Right lung (tissue), 5 donors: ENCODE results near the gene PHIP. TPM values are rescaled to one million over a fixed set of nuclear protein-coding genes. Genes with fewer than 3 reads are reported as not detected.

Source experiments
- DNase-seq, 2 donors: peaks; one replicate each; pipeline ENCODE4 v3.0.0-alpha.2; 2013
- polyA plus RNA-seq, 5 donors: library from polyadenylated mRNA; unstranded; fragments of 120-200 nt; gene quantifications; one replicate each; pipeline versions ENCODE4 v1.2.1 to v1.2.3, GENCODE V29; 2013; ENCODE audit warnings: inconsistent platforms in 1 of 5, low replicate concordance in 1 of 5; ENCODE audit not compliant: insufficient read length in 5 of 5, insufficient read depth in 1 of 5

The PHIP gene
- polyA plus RNA-seq, 5 donors = 39.4 to 82.9 (median 73.1) TPM

GRCh38 chr6:79071547-79071946 is 6.5 kb downstream of the PHIP start:
- no peak for DNase-seq

DNA sequence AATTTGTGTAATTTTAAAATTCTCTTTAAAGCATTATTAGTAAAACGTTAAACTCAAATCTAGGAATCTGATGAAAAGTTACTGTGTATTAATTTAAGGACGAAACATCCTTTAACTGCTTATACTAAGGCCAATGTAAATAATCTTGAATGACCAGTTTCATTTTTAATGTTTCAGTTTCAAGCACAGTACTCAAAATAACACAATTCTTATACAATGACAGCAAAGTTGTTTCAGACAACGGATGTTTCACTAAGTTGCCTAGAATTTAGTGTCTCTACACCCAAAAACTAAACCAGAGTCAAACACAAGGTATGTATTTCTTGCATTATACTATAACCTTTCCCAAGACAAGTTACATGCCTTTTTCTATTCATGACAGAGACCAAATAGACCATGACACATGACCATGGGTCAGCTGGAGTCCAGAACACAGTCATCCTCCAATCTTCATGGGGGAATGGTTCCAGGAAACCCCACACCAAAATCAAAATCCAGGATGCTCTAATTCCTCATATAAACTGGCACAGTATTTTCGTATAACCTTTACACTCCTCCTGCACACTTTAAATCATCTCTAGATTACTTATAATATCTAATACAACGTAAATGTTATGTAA is 7.7 kb downstream of the PHIP start:
- DNase-seq = no peak

DNA sequence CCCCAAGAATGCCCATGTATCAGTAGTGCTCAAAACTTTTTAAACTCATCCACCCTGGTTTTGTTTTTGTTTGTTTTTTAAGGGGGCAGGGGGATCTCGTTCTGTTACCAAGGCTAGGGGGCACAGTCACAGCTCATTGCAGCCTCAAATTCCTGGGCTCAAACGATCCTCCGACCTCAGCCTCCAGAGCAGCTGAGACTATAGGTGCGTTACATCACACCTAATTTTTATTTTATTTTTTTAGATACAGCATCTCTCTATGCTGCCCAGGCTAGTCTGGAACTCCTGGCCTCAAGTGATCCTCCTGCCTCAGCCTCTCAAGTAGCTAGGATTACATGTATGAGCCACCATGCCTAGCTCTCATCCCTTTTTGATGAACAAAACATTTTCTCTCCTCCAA is 11.2 kb downstream of the PHIP start:
- DNase-seq = no peak

GRCh38 chr6:79066330-79066729 is 11.7 kb downstream of the PHIP start:
- DNase-seq = no peak

GRCh38 chr6:79065232-79065631 is 12.8 kb downstream of the PHIP start:
- DNase-seq = no peak

DNA sequence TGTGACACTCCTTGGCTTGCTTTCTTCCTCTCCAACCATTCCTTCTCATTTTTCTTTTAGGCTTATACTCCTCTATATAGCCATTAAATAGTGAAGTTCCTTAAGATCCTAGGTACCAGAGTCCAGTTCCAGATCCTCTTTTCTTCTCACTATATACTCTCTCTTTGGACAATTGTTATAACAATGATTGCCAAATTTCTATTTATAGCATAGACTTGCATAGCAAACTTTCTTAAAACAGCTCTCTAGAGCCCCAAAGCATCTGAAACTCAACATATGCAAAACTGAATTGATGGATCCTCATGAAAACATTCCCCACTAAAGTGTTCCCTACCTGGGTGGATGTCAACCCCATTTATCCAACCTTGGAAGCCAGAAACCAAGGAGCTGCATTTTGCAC is 13.4 kb downstream of the PHIP start:
- DNase-seq = no peak

DNA sequence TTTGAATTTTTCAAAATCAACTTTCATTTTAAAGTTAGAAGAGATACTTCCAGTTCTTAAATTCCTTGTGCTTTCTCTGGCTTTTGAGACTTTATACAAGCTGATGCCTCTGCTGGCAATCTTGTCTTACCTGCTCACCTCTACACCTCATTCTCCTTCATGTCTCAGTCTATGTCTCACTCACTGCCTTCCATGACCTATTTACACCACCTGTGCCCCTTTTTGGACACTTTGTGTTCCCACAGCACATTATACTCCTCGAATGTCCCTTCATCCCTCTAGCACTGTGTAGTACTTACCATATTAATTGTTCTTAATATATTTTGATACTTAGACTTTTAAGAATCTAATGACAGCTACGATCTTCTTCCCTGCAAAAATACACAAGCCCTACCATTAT is 15.3 kb downstream of the PHIP start:
- DNase-seq = no peak

GRCh38 chr6:79057746-79058145 is 20.3 kb downstream of the PHIP start:
- no peak for DNase-seq

GRCh38 chr6:79056226-79056625 is 21.8 kb downstream of the PHIP start:
- no peak for DNase-seq

DNA sequence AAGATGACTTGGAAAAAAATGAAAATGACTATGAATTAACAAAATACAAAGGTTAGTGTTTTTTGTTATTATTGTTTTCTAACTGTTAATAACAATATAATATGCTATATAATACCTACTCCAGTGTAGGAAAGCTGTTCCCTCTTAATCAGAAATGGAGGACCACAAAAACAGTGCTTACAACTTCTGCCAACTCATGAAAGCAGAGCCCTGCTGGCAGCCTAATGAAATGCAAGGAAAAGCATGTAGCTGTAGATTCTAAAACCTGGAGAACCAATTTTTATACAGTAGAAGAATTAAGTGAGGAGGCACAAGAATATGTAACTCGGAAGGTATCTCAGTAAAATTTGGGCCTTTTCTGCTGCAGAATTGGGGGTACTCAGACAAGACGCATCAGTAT is 29.4 kb downstream of the PHIP start:
- no peak for DNase-seq

- no peak for DNase-seq
Measured at GRCh38 chr6:79047072-79047471, 31.0 kb downstream of the PHIP start.

GRCh38 chr6:79045966-79046365 is 32.1 kb downstream of the PHIP start:
- no peak for DNase-seq

DNA sequence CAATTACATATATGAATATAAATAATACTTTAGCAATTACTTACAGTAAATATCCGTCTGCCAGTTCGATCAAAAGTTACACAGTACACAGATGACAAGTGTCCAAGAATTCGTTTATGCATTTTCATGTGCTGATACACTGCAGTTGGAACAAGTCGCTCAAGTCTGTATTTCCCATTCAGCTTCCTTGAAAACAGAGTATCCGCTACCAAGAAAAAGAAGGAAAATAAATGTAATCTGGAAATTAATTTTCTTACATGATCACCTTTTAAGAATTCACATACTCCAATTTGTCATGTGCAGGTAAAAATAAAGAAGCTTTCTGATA is 35.3 kb downstream of the PHIP start:
- no peak for DNase-seq

GRCh38 chr6:79042088-79042798 is 35.8 kb downstream of the PHIP start:
- no peak for DNase-seq

- no peak for DNase-seq
Measured at GRCh38 chr6:79040083-79040482, 38.0 kb downstream of the PHIP start.

GRCh38 chr6:79038061-79038460 is 40.0 kb downstream of the PHIP start:
- DNase-seq = no peak

GRCh38 chr6:79034865-79035264 is 43.2 kb downstream of the PHIP start:
- DNase-seq = no peak

GRCh38 chr6:79033279-79033678 is 44.8 kb downstream of the PHIP start:
- no peak for DNase-seq

DNA sequence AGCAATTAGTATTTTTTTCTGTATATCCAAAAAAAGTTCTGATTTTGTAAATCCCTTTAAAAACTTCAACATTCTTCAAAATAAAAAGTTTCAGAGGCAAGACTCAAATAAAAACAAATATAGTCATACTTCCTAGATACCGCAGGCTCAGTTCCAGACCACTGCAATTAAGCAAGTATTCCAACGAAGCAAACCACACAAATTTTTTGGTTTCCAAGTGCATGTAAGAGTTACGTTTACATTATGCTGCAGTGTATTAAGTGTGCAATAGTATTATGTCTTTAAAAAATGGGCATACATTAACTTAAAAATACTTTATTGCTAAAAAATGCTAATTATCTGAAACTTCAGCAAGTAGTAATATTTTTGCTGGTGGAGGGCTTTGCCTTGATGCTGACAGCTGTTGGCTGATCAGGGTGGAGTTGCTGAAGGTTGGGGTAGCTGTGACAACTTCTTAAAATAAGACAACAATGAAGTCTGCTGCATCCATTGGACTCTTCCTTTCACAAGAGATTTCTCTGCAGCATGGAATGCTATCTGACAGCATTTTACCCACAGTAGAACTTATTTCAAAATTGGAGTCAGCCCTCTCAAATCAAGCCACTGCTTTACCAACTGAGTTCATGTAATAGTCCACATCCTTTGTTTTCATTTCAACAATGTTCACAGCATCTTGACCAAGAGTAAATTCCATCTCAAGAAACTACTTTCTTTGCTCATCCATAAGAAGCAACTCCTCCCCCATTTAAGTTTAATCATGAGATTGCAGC is 46.0 kb downstream of the PHIP start:
- no peak for DNase-seq

- no peak for DNase-seq
Measured at GRCh38 chr6:79030511-79030910, 47.5 kb downstream of the PHIP start.

GRCh38 chr6:79030023-79030422 is 48.0 kb downstream of the PHIP start:
- DNase-seq = no peak

- DNase-seq = no peak
Measured at GRCh38 chr6:79028641-79029314, 49.3 kb downstream of the PHIP start.

- DNase-seq = no peak
Measured at GRCh38 chr6:79011940-79012339, 66.1 kb downstream of the PHIP start.
